PC-3 (cell line): ENCODE data around the gene PTHLH. TPM values are rescaled to one million over a fixed set of nuclear protein-coding genes. Genes with fewer than 3 reads are reported as not detected.
A peak's percentile ranks its signal among the peaks of the same experiment; 100 is the strongest.

ENCODE experiments used
- ATAC-seq: fragments of 200-7000 bp; cut with Tn5 transposase; 2 replicates; pipeline ENCODE4 v1.9.1; 2020; ENCODE audit warnings: mild to moderate bottlenecking, moderate library complexity
- BruUV-seq: library from RNA; stranded (reverse); fragments of 400-500 nt; replicated peaks from 2 replicates; lab custom pipeline; 2021; lab: Mats Ljungman, UMichigan
- CTCF ChIA-PET: fragments of 300-600 bp; sonication (Branson Sonifier 250); formaldehyde crosslinking; loops from one replicate; lab custom pipeline; 2022; ENCODE audit warnings: antibody characterized with exemption; lab: Charles Lee
- POLR2A ChIA-PET: fragments of 300-600 bp; sonication (Branson Sonifier 250); formaldehyde crosslinking; loops from one replicate; lab custom pipeline; 2022; ENCODE audit warnings: antibody characterized with exemption; ENCODE audit not compliant: unreplicated experiment; lab: Charles Lee
- DNase-seq: peaks from one replicate; pipeline ENCODE4 v3.0.0-alpha.2; 2015
- H2AFZ ChIP-seq: fragments of 300-600 bp; sonication (generic); 2 replicates; pipeline ENCODE4 v1.6.0; 2016; ENCODE audit warnings: antibody characterized with exemption, low read length
- H3F3A ChIP-seq: fragments of 300-600 bp; sonication (generic); one replicate; pipeline ENCODE4 v1.6.0; 2017; ENCODE audit warnings: antibody characterized with exemption, low read length, control low read depth, mild to moderate bottlenecking; ENCODE audit not compliant: unreplicated experiment
- H3K27ac ChIP-seq: fragments of 300-600 bp; sonication (generic); 2 replicates; pipeline ENCODE4 v1.5.1; 2016; ENCODE audit warnings: mild to moderate bottlenecking, low read length
- H3K27me3 ChIP-seq: fragments of 300-600 bp; sonication (generic); 2 replicates; pipeline ENCODE4 v1.6.1; 2016; ENCODE audit warnings: low read length, mixed read lengths
- H3K36me3 ChIP-seq: fragments of 300-600 bp; sonication (generic); 2 replicates; pipeline ENCODE4 v1.6.1; 2016; ENCODE audit warnings: low read depth, mixed run types, low read length, mixed read lengths
- H3K4me1 ChIP-seq: fragments of 300-600 bp; sonication (generic); 2 replicates; pipeline ENCODE4 v1.5.1; 2016; ENCODE audit warnings: low read length; ENCODE audit not compliant: insufficient read depth
- H3K4me2 ChIP-seq: fragments of 300-600 bp; sonication (generic); 2 replicates; pipeline ENCODE4 v1.6.0; 2016; ENCODE audit warnings: low read length
- H3K4me3 ChIP-seq: fragments of 300-600 bp; sonication (generic); 2 replicates; pipeline ENCODE4 v1.5.1; 2016; ENCODE audit warnings: mild to moderate bottlenecking, low read length, mixed read lengths
- H3K79me2 ChIP-seq: fragments of 300-600 bp; sonication (generic); 2 replicates; pipeline ENCODE4 v1.6.1; 2017; ENCODE audit warnings: low read length, mixed read lengths
- H3K9ac ChIP-seq: fragments of 300-600 bp; sonication (generic); 2 replicates; pipeline ENCODE4 v1.6.0; 2016; ENCODE audit warnings: mild to moderate bottlenecking, low read length
- H3K9me2 ChIP-seq: fragments of 300-600 bp; sonication (generic); replicated peaks from 2 replicates; pipeline ENCODE4 v1.6.1; 2016; ENCODE audit warnings: mixed run types, low read length, mixed read lengths
- H3K9me3 ChIP-seq: fragments of 300-600 bp; sonication (generic); 2 replicates; pipeline ENCODE4 v1.6.1; 2016; ENCODE audit warnings: low read length, mixed read lengths
- H4K20me1 ChIP-seq: fragments of 300-600 bp; sonication (generic); 2 replicates; pipeline ENCODE4 v1.6.1; 2016; ENCODE audit warnings: low read length, mixed read lengths
- CTCF ChIP-seq: fragments of 300-600 bp; sonication (generic); conservative IDR thresholded peaks from 2 replicates; pipeline ENCODE4 v1.5.1; 2017; ENCODE audit warnings: antibody characterized with exemption, low read depth, mild to moderate bottlenecking, low read length
- EZH2 ChIP-seq: fragments of 300-600 bp; sonication (generic); IDR thresholded peaks from one replicate; pipeline ENCODE4 v1.6.1; 2017; ENCODE audit warnings: antibody characterized with exemption, mild to moderate bottlenecking, low read length; ENCODE audit not compliant: unreplicated experiment
- EZH2phosphoT487 ChIP-seq: fragments of 300-600 bp; sonication (generic); IDR thresholded peaks from 2 replicates; pipeline ENCODE4 v1.6.1; 2018; ENCODE audit warnings: mild to moderate bottlenecking, antibody characterized with exemption, low read length, borderline replicate concordance
- intact Hi-C: fragments of 100-400 bp; cut with micrococcal nuclease; formaldehyde crosslinking; loops from 2 replicates; pipeline ENCODE4 v1.9.0; 2023
- total RNA-seq: library from RNA; depleted of rRNA; stranded (reverse); fragments of >200 nt; gene quantifications from 2 replicates; pipeline ENCODE4 v1.2.3, GENCODE V29; 2014

Gene PTHLH
- total RNA-seq, 1 experiment from 2014 or later: 383 TPM

- Histone ChIP-seq H3K9me2 (no peaks in the 10 kb centered on the region), H4K20me1 (no peaks in the 10 kb centered on the region), H3K9ac (no peak overlapping the region), H3K36me3 (no peaks in the 10 kb centered on the region), H3F3A (no peaks in the 10 kb centered on the region), H3K4me1 (no peaks in the 10 kb centered on the region), H3K27me3 (no peaks in the 10 kb centered on the region), H3K9me3 (no peaks in the 10 kb centered on the region), H3K4me2 (no peak overlapping the region), H3K27ac (no peak overlapping the region), H3K4me3 (no peak overlapping the region), H2AFZ (no peak overlapping the region), H3K79me2 (no peaks in the 10 kb centered on the region)
- intact Hi-C loops: no loop called here
- ATAC-seq (no peak), DNase-seq (no peak)
- POLR2A ChIA-PET: no interaction called here
- TF ChIP-seq EZH2phosphoT487 (no peak), EZH2 (no peak), CTCF (0 out of 2 replicates have a peak, but pooled peaks have one; percentile 21)
- CTCF ChIA-PET: no interaction called here
- BruUV-seq: no TSS peak
Observed at GRCh38 chr12:27936196-27936595, 36.3 kb downstream of the PTHLH start.

GRCh38 chr12:27934276-27934675 is 38.3 kb downstream of the PTHLH start:
- no peaks in the 10 kb centered on the region for H3F3A ChIP-seq
- DNase-seq (no peak), ATAC-seq (no peak)
- H3K9me3 ChIP-seq: no peaks in the 10 kb centered on the region
- no peaks in the 10 kb centered on the region for H3K27me3 ChIP-seq
- no peak overlapping the region for H3K9ac ChIP-seq
- H3K27ac ChIP-seq: no peak overlapping the region
- POLR2A ChIA-PET: no interaction called here
- H3K4me1 ChIP-seq: no peaks in the 10 kb centered on the region
- no peak overlapping the region for H2AFZ ChIP-seq
- H4K20me1 ChIP-seq: no peaks in the 10 kb centered on the region
- H3K79me2 ChIP-seq: no peaks in the 10 kb centered on the region
- no peaks in the 10 kb centered on the region for H3K36me3 ChIP-seq
- no peak overlapping the region for H3K4me2 ChIP-seq
- intact Hi-C loops: no loop called here
- CTCF ChIA-PET: no interaction called here
- H3K4me3 ChIP-seq: no peak overlapping the region
- H3K9me2 ChIP-seq: no peaks in the 10 kb centered on the region
- no TSS peak for BruUV-seq
- no peak for TF ChIP-seq CTCF
- no peak for TF ChIP-seq EZH2phosphoT487
- TF ChIP-seq EZH2: no peak

- ChIA-PET CTCF (no interaction called here), POLR2A (no interaction called here)
- ATAC-seq (no peak), DNase-seq (no peak)
- Histone ChIP-seq H3K4me3 (no peak overlapping the region), H3K9me2 (no peaks in the 10 kb centered on the region), H3K4me1 (no peaks in the 10 kb centered on the region), H4K20me1 (no peaks in the 10 kb centered on the region), H3K36me3 (no peaks in the 10 kb centered on the region), H3F3A (no peaks in the 10 kb centered on the region), H3K9me3 (no peaks in the 10 kb centered on the region), H3K27me3 (no peaks in the 10 kb centered on the region), H2AFZ (no peak overlapping the region), H3K27ac (no peak overlapping the region), H3K4me2 (no peak overlapping the region), H3K79me2 (no peaks in the 10 kb centered on the region), H3K9ac (no peak overlapping the region)
- BruUV-seq: no TSS peak
- TF ChIP-seq EZH2 (no peak), CTCF (no peak), EZH2phosphoT487 (no peak)
- intact Hi-C loops: no loop called here
Observed at GRCh38 chr12:27931390-27931789, 41.1 kb downstream of the PTHLH start.
